Activated CD4-positive, alpha-beta T cell treated with anti-CD3 and anti-CD28 coated beads, Interleukin-2, amount 10 ng/mL, durations not matched to agents 24 days and 14 days (primary cell): ENCODE measurements around the gene ARID2. TPM values are rescaled to one million over a fixed set of nuclear protein-coding genes. Genes with fewer than 3 reads are reported as not detected.

ENCODE experiments used
- DNase-seq: peaks from one replicate; pipeline ENCODE4 v3.0.0; 2022
- H3K27ac Mint-ChIP-seq: one replicate; pipeline ENCODE4 v1.8.0; 2022; ENCODE audit warnings: mild to moderate bottlenecking, mixed read lengths
- H3K27me3 Mint-ChIP-seq: one replicate; pipeline ENCODE4 v1.8.0; 2022; ENCODE audit warnings: mixed read lengths
- H3K36me3 Mint-ChIP-seq: one replicate; pipeline ENCODE4 v1.8.0; 2022; ENCODE audit warnings: low read depth, mild to moderate bottlenecking, mixed read lengths
- H3K4me1 Mint-ChIP-seq: one replicate; pipeline ENCODE4 v1.8.0; 2021; ENCODE audit warnings: mixed read lengths
- H3K4me3 Mint-ChIP-seq: one replicate; pipeline ENCODE4 v1.8.0; 2022; ENCODE audit warnings: mild to moderate bottlenecking, moderate library complexity, mixed read lengths
- H3K9me3 Mint-ChIP-seq: one replicate; pipeline ENCODE4 v1.8.0; 2021; ENCODE audit warnings: mixed read lengths
- intact Hi-C: fragments of 100-400 bp; cut with micrococcal nuclease; formaldehyde crosslinking; loops from one replicate; pipeline ENCODE4 v1.15.1; 2023
- total RNA-seq: library from RNA; stranded (reverse); gene quantifications from 2 replicates; pipeline ENCODE4 v1.2.3, GENCODE V29; 2022

The ARID2 gene
- total RNA-seq, 1 donor from 2014 or later = 36.4 TPM

- no peak overlapping the region for H3K4me3 Mint-ChIP-seq
- H3K27me3 Mint-ChIP-seq = no peaks in the 10 kb centered on the region
- no peak for DNase-seq
- peak overlapping the region; percentile 18 for H3K27ac Mint-ChIP-seq
- H3K4me1 Mint-ChIP-seq = peaks cover 12% of the 10 kb centered on the region
- H3K36me3 Mint-ChIP-seq = peaks cover 19% of the 10 kb centered on the region
- peaks cover 4% of the 10 kb centered on the region for H3K9me3 Mint-ChIP-seq
- intact Hi-C loops = no loop called here
Observed at GRCh38 chr12:45803111-45803510, 73.6 kb downstream of the ARID2 start.

- intact Hi-C loops = no loop called here
- H3K4me1 Mint-ChIP-seq = peaks cover 2% of the 10 kb centered on the region
Observed at GRCh38 chr12:45816652-45817051, 87.1 kb downstream of the ARID2 start.

GRCh38 chr12:45827974-45828373, 98.5 kb downstream of the ARID2 start:
- Mint-ChIP-seq H3K27me3 (no peaks in the 10 kb centered on the region), H3K9me3 (peaks cover 9% of the 10 kb centered on the region), H3K27ac (no peak overlapping the region), H3K36me3 (peaks cover 58% of the 10 kb centered on the region), H3K4me3 (no peak overlapping the region), H3K4me1 (no peaks in the 10 kb centered on the region)
- intact Hi-C loops = no loop called here
- DNase-seq = no peak

More at GRCh38 chr12:45816652-45817051, 87.1 kb downstream of the ARID2 start:
- H3K9me3 Mint-ChIP-seq = no peaks in the 10 kb centered on the region
- H3K27me3 Mint-ChIP-seq = no peaks in the 10 kb centered on the region
- H3K36me3 Mint-ChIP-seq = peaks cover 32% of the 10 kb centered on the region
- DNase-seq = no peak
- no peak overlapping the region for H3K4me3 Mint-ChIP-seq
- H3K27ac Mint-ChIP-seq = no peak overlapping the region

GRCh38 chr12:45828402-45828801, 98.9 kb downstream of the ARID2 start:
- Mint-ChIP-seq H3K27me3 (no peaks in the 10 kb centered on the region), H3K27ac (no peak overlapping the region), H3K4me3 (no peak overlapping the region), H3K36me3 (peaks cover 56% of the 10 kb centered on the region), H3K4me1 (no peaks in the 10 kb centered on the region), H3K9me3 (peaks cover 5% of the 10 kb centered on the region)
- DNase-seq = no peak
- intact Hi-C loops = no loop called here

- H3K4me1 Mint-ChIP-seq = peaks cover 3% of the 10 kb centered on the region
- H3K27me3 Mint-ChIP-seq = no peaks in the 10 kb centered on the region
- H3K9me3 Mint-ChIP-seq = peaks cover 10% of the 10 kb centered on the region
- DNase-seq = no peak
- no peak overlapping the region for H3K27ac Mint-ChIP-seq
- H3K36me3 Mint-ChIP-seq = peaks cover 53% of the 10 kb centered on the region
- H3K4me3 Mint-ChIP-seq = no peak overlapping the region
- intact Hi-C loops = no loop called here
Observed at GRCh38 chr12:45831590-45831989, 102.1 kb downstream of the ARID2 start.

- intact Hi-C loops = no loop called here
- H3K27ac Mint-ChIP-seq = no peak overlapping the region
- no peaks in the 10 kb centered on the region for H3K27me3 Mint-ChIP-seq
- H3K36me3 Mint-ChIP-seq = peaks cover 50% of the 10 kb centered on the region
- no peak for DNase-seq
- no peak overlapping the region for H3K4me3 Mint-ChIP-seq
- H3K4me1 Mint-ChIP-seq = peaks cover 3% of the 10 kb centered on the region
- peaks cover 10% of the 10 kb centered on the region for H3K9me3 Mint-ChIP-seq
Observed at GRCh38 chr12:45833401-45833800, 103.9 kb downstream of the ARID2 start.

- intact Hi-C loops = no loop called here
- H3K4me3 Mint-ChIP-seq = no peak overlapping the region
- no peak for DNase-seq
- no peaks in the 10 kb centered on the region for H3K27me3 Mint-ChIP-seq
- no peak overlapping the region for H3K27ac Mint-ChIP-seq
- peaks cover 10% of the 10 kb centered on the region for H3K9me3 Mint-ChIP-seq
- peaks cover 3% of the 10 kb centered on the region for H3K4me1 Mint-ChIP-seq
- peaks cover 52% of the 10 kb centered on the region for H3K36me3 Mint-ChIP-seq
Observed at GRCh38 chr12:45834809-45835208, 105.3 kb downstream of the ARID2 start.

- H3K27me3 Mint-ChIP-seq = no peaks in the 10 kb centered on the region
- H3K9me3 Mint-ChIP-seq = peaks cover under 1% of the 10 kb centered on the region
- H3K27ac Mint-ChIP-seq = no peak overlapping the region
- H3K4me1 Mint-ChIP-seq = peaks cover under 1% of the 10 kb centered on the region
- no peak for DNase-seq
- H3K4me3 Mint-ChIP-seq = no peak overlapping the region
- peaks cover 37% of the 10 kb centered on the region for H3K36me3 Mint-ChIP-seq
- intact Hi-C loops = no loop called here
Observed at GRCh38 chr12:45839917-45840316, 110.4 kb downstream of the ARID2 start.

GRCh38 chr12:45849289-45849688, 119.8 kb downstream of the ARID2 start:
- Mint-ChIP-seq H3K9me3 (no peaks in the 10 kb centered on the region), H3K36me3 (peaks cover 46% of the 10 kb centered on the region), H3K27ac (no peak overlapping the region), H3K4me3 (no peak overlapping the region), H3K4me1 (no peaks in the 10 kb centered on the region), H3K27me3 (no peaks in the 10 kb centered on the region)
- no peak for DNase-seq
- intact Hi-C loops = no loop called here

- peaks cover 48% of the 10 kb centered on the region for H3K36me3 Mint-ChIP-seq
- H3K4me3 Mint-ChIP-seq = no peak overlapping the region
- no peaks in the 10 kb centered on the region for H3K4me1 Mint-ChIP-seq
Observed at GRCh38 chr12:45850302-45850701, 120.8 kb downstream of the ARID2 start.

GRCh38 chr12:45852508-45852907, 123.0 kb downstream of the ARID2 start:
- Mint-ChIP-seq H3K36me3 (peaks cover 48% of the 10 kb centered on the region), H3K4me1 (no peaks in the 10 kb centered on the region), H3K27ac (no peak overlapping the region), H3K9me3 (no peaks in the 10 kb centered on the region), H3K4me3 (no peak overlapping the region), H3K27me3 (no peaks in the 10 kb centered on the region)
- DNase-seq = no peak
- intact Hi-C loops = no loop called here

More at GRCh38 chr12:45850302-45850701, 120.8 kb downstream of the ARID2 start:
- Mint-ChIP-seq H3K9me3 (no peaks in the 10 kb centered on the region), H3K27ac (no peak overlapping the region), H3K27me3 (no peaks in the 10 kb centered on the region)
- no peak for DNase-seq
- intact Hi-C loops = no loop called here

- no peaks in the 10 kb centered on the region for H3K27me3 Mint-ChIP-seq
- no peaks in the 10 kb centered on the region for H3K9me3 Mint-ChIP-seq
- H3K4me1 Mint-ChIP-seq = no peaks in the 10 kb centered on the region
- no peak overlapping the region for H3K4me3 Mint-ChIP-seq
- intact Hi-C loops = no loop called here
- DNase-seq = no peak
- no peak overlapping the region for H3K27ac Mint-ChIP-seq
- H3K36me3 Mint-ChIP-seq = peaks cover 54% of the 10 kb centered on the region
Observed at GRCh38 chr12:45853550-45853949, 124.0 kb downstream of the ARID2 start.

GRCh38 chr12:45863332-45863731, 133.8 kb downstream of the ARID2 start:
- no peaks in the 10 kb centered on the region for H3K9me3 Mint-ChIP-seq
- no peaks in the 10 kb centered on the region for H3K27me3 Mint-ChIP-seq
- peaks cover 5% of the 10 kb centered on the region for H3K4me1 Mint-ChIP-seq
- H3K36me3 Mint-ChIP-seq = peaks cover 46% of the 10 kb centered on the region
- no peak for DNase-seq
- H3K4me3 Mint-ChIP-seq = no peak overlapping the region
- intact Hi-C loops = no loop called here
- no peak overlapping the region for H3K27ac Mint-ChIP-seq

GRCh38 chr12:45866299-45866698, 136.8 kb downstream of the ARID2 start:
- no peak overlapping the region for H3K4me3 Mint-ChIP-seq
- intact Hi-C loops = no loop called here
- H3K9me3 Mint-ChIP-seq = no peaks in the 10 kb centered on the region
- no peak overlapping the region for H3K27ac Mint-ChIP-seq
- peaks cover 57% of the 10 kb centered on the region for H3K36me3 Mint-ChIP-seq
- H3K4me1 Mint-ChIP-seq = peaks cover 5% of the 10 kb centered on the region
- no peaks in the 10 kb centered on the region for H3K27me3 Mint-ChIP-seq
- DNase-seq = no peak

- Mint-ChIP-seq H3K27me3 (no peaks in the 10 kb centered on the region), H3K27ac (no peak overlapping the region), H3K9me3 (peaks cover 9% of the 10 kb centered on the region), H3K4me1 (peaks cover 13% of the 10 kb centered on the region), H3K4me3 (no peak overlapping the region), H3K36me3 (peaks cover 70% of the 10 kb centered on the region)
- intact Hi-C loops = no loop called here
- no peak for DNase-seq
Observed at GRCh38 chr12:45872446-45872845, 142.9 kb downstream of the ARID2 start.
